ENCODE measurements around the gene HOMER1.

The HOMER1 gene

GRCh38 chr5:79489773-79490172 lies 24.2 kb downstream of the HOMER1 start:
- no peak for DNase-seq (ENCODE audit: low read depth, low spot score)

DNA sequence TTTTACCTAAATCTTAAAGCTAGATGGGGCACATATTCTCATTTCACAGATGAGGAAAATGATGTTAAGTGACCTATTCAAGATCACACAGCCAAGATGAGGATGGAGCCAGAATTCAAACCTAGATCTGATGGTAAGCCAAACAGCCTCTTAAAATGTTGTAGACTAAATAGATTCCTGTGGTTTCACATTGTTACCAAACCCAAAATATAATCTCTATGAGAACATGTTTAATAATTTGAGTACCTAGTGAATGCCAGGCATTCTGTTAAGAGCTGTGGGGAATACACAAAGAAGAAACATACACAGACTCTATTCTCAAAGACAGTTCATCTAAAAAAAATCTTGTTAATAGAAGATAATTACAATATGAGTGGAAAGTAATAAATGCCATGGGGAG lies 25.2 kb downstream of the HOMER1 start:
- no peak for DNase-seq (ENCODE audit: low read depth, low spot score)

DNA sequence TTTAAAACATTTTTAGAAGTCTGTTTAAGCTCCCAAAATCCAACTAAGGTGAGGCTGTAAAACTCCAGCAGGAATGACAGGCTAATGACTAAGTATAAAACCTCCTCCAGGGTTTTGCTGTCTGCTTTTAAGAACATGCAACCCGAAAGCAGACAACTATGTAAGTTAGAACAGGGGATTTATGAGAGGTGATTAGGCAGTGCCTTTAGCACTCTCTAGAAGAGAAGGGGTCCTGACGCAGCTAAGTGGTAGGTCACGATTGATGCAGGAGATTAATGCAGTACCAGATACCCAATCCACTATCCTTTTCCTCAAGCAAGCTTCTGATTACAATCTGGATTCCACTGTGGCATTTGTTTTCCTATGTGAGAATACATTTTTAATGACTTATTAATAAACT lies 25.9 kb downstream of the HOMER1 start:
- DNase-seq (ENCODE audit: low read depth, low spot score), result no peak

- no peak for DNase-seq (ENCODE audit: low read depth, low spot score)
Observed at GRCh38 chr5:79487251-79487650, 26.7 kb downstream of the HOMER1 start.

DNA sequence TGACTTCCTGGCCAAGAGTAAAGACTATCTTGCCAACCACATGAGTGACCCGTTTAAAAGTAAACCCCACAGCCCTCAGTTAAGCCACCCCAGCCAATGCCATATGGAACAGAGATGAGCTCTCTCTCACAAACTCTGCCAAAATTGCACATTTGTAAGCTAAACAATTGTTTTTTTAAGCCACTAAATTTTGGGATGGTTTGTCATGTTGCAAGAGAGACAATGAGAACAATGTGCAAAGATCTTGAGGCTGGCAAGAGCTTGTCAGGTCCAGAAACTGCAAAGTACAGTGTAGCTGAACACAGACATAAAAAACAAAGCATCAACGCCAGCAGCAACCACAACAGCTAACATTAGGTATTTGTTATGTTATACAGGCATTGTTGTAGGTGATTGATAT lies 27.8 kb downstream of the HOMER1 start:
- no peak for DNase-seq (ENCODE audit: low read depth, low spot score)

DNA sequence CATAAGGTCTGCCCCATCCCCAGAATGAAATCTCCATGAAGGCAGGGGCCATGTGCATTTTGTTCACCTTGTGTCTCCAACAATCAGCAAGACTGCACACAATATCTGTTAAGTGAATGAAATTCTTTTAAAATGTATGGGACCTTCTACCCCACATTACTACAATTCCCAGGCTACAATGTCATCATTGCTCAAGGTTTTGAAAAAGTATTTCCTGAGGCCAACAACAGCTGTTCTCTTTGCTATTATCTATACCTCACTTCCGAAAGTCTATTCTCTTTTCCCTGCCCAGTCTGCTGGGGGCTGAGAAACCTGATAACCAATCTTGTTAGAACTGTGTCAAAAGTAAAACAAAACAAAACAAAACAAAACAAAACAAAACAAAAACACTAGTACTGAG lies 29.2 kb downstream of the HOMER1 start:
- no peak for DNase-seq (ENCODE audit: low read depth, low spot score)

DNA sequence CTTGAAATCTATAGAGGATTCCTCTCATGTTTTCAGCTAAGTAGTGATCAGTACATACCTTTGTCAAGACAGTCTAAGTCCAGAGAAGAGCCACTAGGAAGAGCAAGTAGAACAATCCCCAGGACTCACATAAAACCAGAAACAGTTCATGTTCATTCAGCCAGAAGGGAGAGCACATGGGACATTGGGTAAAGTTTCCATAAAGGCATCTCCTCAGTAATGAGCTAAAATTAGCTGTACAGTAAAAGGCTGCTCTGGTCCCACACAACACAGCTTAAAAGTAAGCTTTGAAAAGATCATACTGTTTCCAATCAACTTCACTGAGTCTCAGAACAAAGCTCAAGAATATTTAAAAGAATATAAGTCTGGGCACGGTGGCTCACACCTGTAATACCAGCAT lies 32.4 kb downstream of the HOMER1 start:
- DNase-seq (ENCODE audit: low read depth, low spot score), result no peak

- no peak for DNase-seq (ENCODE audit: low read depth, low spot score)
Observed at GRCh38 chr5:79480991-79481390, 32.9 kb downstream of the HOMER1 start.

DNA sequence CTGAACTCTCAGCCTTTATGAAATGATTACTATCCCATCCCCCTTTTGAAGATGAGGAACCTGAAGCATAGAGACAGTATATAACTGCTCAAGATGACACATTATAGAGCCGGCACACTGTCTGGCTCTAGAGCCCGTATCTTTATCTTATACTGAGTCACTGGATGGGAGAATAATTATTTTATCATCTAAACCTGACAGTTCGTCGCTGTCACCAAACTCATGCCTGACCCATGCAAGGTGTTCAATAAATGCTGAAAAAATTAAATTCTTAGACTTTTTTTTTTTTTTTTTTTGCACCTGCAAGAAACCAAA lies 38.8 kb downstream of the HOMER1 start:
- DNase-seq (ENCODE audit: low read depth, low spot score), result no peak

- DNase-seq (ENCODE audit: low read depth, low spot score), result no peak
Observed at GRCh38 chr5:79474367-79475151, 39.4 kb downstream of the HOMER1 start.

DNA sequence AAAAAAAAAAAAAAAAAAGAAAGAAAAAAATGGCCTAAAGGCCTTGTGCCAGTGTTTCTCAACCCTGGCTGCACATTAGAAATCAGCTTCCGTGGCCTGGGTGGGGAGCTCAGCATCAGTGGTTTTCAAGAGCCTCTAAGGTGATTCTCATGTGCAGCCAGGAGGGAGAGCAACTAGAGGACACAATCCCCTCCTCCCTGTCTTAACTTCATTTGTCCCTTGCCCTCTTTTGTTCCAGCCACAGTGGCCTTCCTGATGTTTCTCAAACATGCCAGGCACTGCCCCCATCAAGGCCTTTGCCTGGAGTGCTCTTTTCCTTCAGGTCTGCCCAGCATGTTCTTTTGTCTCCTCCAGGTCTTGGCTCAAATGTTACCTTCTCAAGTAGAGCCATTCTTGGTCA lies 42.4 kb downstream of the HOMER1 start:
- DNase-seq (ENCODE audit: low read depth, low spot score), result no peak

DNA sequence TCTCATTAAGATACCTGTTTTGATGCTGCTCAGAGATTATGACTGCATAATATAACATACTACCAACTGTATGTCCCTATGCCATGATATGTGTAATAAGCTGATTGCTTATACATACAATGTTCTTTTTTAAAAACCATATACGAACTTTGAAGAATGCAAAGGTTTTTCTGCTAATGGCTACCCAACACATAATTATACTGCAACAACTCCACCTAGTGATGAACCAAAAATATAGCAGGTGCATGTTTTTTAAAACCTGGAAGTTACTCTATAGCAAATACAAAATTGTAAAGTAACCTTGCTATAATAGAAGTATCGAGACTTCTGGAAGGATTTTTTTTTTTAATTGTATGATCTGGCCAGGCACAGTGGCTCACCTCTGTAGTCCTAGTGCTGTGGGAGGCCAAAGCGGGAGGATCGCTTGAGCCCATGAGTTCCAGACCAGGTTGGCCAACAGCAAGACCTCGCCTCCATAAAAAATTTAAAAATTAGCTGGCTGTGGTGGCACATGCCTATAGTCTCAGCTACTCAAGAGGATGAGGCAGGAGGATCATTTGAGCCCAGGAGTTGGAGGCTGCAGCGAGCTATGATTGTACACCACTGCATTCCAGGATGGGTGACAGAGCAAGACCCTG lies 49.1 kb downstream of the HOMER1 start:
- no peak for DNase-seq (ENCODE audit: low read depth, low spot score)

DNA sequence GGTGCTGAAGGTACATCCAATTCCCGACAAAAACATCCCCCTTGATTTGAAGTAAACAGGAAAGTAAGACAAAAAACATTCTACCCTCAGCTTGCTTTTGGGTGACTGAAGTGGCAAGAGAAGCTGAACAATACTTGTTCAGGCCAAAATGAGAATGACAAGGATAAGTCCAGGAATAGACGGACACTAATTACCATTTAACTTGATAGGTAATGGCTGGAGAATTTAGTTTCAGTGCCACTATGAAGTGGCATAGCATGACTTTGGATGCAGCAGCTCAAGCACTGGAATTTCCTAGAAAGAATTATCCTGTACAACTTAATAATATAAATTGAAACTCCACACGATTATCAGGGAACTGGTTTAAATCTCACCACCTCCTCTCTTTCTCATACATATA lies 49.7 kb downstream of the HOMER1 start:
- no peak for DNase-seq (ENCODE audit: low read depth, low spot score)

- no peak for DNase-seq (ENCODE audit: low read depth, low spot score)
Observed at GRCh38 chr5:79459626-79460025, 54.3 kb downstream of the HOMER1 start.

DNA sequence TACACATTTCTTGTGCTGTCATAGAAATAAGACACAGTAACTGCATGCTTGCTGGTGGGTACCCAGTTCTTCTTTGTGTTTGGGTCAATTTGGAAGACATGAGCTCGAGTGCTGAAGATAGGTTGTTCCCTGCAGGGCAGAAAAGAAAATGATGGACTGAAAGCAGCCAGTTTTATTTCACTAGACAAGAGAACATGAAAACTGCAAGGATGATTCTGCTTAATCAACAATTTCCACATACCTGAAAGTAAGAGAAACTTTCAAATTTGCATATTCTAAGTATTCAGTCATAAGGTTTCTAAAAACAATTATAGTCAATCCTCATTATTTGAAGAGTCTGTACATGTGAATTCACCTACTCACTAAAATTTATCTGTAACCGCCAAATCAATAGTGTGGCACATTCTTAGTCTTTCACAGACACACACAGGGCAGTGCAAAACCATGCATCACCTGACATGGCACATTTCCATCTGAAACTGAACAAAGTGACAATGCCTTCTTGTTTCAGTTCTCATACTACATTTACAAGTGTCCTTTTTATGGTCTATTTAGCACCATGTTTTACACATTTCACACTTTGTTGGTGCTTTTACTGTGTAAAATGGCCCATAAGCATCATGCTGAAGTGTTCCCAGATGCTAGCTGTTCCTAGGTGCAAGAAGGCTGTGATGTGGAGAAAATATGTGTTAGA lies 56.9 kb downstream of the HOMER1 start:
- no peak for DNase-seq (ENCODE audit: low read depth, low spot score)

DNA sequence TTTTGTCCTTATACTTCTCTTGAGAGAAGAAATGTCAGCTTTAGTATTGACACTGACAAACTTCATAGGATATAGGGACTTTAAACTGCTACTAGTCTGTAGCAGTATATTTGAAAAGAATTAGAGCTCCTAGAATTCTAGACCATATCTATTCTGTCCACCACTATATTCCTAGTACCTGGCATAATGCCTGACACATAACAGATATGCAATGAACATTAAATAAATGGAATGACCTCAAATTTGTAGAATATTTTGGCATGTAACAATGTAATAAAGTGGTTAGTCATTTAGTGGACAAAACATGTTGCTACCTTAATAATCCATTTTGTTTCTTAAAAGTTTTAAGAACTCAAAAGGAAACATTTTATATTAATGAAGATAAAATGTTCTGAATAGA lies 57.5 kb downstream of the HOMER1 start:
- DNase-seq (ENCODE audit: low read depth, low spot score), result no peak

DNA sequence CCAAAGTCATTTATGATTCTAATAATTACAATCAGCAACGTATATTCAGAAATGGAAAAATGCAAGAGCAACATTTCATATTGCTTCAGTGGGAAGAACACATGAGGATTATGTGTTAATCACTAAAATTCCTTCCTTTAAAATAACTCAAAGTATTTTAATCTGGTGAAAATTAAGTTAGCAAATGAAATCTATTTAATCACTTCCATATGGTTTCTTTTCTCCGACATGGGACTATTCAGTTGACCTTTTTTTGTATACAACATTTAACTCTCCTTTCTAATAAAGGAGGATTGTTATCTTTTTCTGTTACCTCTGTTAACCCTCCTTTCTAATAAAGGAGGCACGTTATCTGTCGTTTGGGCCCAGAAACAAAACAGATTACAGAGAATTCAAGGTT lies 59.9 kb downstream of the HOMER1 start:
- DNase-seq (ENCODE audit: low read depth, low spot score), result no peak

DNA sequence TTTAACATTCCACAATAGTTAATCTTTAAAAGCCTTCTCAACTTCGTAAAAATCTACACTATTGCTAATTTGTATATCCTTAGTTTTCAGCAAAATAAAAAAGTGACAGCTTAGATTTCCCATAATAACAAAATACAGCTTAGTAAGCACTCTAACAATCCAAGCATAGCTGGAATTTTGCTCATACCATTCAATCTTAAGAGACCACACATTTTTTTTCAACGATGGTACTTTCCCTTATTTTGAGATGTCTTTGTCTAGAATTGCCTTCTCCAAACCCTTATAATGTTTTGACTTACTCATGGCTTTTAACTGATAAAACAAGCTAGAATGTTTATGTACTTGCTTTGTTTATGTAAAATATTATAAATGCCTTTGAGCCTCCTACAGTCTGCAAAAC lies 65.6 kb downstream of the HOMER1 start:
- DNase-seq (ENCODE audit: low read depth, low spot score), result no peak

DNA sequence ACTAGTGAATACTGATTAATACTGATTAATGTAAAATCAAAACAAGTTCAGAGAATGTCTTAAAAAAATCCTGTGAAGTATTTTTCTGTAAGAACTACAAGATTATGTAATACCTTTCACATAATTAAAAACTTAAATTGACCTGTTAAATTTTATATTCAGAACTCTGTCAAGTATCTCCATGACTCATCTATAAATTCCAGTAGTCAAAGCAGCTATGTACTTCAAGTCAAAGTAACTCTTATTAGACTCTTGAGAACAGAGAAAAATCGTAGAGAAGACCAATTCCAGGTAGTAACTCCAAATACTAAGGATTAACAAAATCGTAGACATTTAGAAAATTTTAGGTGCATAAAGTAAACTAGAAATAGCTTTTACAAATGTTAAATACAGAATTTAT lies 77.1 kb downstream of the HOMER1 start:
- DNase-seq (ENCODE audit: low read depth, low spot score), result no peak

- no peak for DNase-seq (ENCODE audit: low read depth, low spot score)
Observed at GRCh38 chr5:79436224-79436623, 77.7 kb downstream of the HOMER1 start.

- DNase-seq (ENCODE audit: low read depth, low spot score), result no peak
Observed at GRCh38 chr5:79430196-79430595, 83.7 kb downstream of the HOMER1 start.

- no peak for DNase-seq (ENCODE audit: low read depth, low spot score)
Observed at GRCh38 chr5:79423296-79423695, 90.6 kb downstream of the HOMER1 start.

- no peak for DNase-seq (ENCODE audit: low read depth, low spot score)
Observed at GRCh38 chr5:79420248-79420647, 93.7 kb downstream of the HOMER1 start.
